NCI-H2196 (cell line): ENCODE results near the gene GNB5.
"Not testable (repeated sequence)": the region's sequence is repeated elsewhere in the genome, so short reads cannot be mapped to it uniquely, and the experiment has no call there.

Source experiments
- DNase-seq: peaks from one replicate; lab custom pipeline; 2025; ENCODE audit not compliant: unreplicated experiment; lab: John Stamatoyannopoulos, UW

GNB5 gene

GRCh38 chr15:52191207-52191606, at the start of gene GNB5:
TSS of gene GNB5 (minus strand) at chr15:52191392. CDS start at chr15:52184676, 6,716 bp downstream.
- DNase-seq: no peak

DNA sequence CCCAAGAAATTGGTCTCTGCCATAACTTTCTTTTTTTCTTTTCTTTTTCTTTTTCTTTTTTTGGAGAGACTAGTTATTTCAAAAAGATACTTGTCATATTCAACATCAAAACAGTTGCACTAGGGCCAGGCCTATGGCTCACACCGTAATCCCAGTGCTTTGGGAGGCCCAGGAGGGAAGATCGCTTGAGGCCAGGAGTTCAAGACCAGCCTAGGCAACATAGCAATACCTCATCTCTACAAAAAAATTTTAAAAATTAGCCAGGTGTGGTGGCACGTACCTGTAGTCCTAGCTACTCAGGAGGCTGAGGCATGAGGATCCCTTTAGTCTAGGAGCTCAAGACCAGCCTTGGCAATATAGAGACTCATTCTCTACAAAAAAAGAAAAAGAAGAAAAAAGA, 49.0 kb upstream of the GNB5 start:
- DNase-seq: no peak

- not testable (repeated sequence) for DNase-seq
Measured at GRCh38 chr15:52238989-52239525, 47.9 kb upstream of the GNB5 start.

GRCh38 chr15:52238149-52238548, 47.0 kb upstream of the GNB5 start:
- DNase-seq: no peak

DNA sequence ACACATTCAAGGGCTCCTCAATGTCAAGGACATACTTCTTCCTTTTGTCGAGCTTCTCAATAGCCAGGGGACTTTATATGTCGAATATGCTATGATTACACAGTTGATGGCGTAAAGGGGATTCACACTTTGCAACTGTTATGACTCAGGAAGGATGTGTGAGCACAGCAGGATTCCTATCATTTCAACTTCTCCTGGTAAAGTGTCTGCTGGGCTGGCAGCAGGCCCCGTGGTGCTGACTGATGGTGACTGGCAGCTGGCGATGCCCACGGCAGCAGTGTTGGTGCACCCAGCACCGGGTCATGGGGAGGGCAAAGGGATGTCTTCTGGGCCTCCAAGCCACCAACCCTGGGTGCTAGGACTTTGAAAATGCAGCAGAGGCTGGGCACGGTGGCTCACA, 44.8 kb upstream of the GNB5 start:
- no peak for DNase-seq

DNA sequence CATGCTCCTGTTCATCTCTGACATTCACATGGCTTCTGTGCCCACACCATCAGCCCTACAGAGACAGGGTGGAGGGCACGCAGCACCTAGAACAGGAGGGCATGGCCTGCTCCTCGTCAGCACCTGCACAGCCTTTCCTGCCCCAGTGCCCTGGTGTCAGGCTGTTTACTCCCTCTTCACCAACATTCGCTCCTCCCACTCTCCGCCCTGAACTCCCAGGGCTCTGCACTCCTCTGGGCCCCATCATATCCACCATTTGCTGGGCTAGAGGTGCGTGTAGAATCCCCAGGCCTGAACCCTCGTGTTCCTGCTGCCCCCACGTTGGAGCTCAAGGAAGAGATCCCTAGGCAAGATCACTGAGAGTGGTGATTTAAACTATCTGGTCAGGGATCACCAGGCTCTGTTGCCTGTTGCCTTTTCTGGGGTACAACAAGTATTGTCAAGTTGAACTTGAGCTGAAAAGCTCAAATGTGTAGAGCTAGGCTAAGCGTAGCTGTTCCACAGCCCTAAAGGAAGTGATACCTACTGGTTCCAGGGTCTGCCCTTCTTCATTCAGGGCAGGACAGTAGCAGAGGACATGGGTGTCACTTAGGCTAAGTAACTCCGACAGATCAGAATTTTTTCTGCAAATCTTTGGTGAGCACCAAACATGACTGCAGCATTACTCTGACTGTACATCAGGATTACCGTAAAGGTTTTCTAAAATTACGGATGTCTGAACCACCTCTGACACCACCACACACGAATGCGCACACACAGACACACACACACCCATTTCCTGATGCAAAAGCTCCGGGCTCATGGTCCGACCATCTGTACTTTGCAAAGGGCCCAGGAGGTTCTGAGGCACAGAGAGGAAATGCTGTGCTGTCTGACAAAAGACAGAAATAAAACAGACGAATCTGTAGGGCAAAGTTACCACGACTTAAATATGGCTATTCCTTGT, 43.7 kb upstream of the GNB5 start:
- DNase-seq: no peak

- no peak for DNase-seq
Measured at GRCh38 chr15:52233405-52233804, 42.2 kb upstream of the GNB5 start.

DNA sequence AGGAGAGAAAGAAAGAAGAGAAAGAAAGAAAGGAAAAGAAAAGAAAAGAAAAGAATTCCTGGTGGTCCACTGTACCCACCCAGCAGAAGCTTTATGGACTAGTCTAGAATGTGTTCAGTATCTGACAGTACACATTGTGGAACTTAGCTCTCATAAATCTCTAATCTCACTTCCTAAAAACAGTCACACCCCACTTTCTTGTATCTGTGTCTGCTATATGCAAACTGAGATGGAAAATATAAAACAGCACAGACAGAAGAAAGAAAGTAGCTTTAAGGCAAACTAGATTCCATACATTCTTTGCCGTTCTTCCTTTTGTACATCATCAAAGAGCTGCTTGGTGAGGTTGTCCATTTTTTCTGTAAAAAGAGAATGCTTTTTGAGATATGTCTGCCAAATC, 41.1 kb upstream of the GNB5 start:
- no peak for DNase-seq

DNA sequence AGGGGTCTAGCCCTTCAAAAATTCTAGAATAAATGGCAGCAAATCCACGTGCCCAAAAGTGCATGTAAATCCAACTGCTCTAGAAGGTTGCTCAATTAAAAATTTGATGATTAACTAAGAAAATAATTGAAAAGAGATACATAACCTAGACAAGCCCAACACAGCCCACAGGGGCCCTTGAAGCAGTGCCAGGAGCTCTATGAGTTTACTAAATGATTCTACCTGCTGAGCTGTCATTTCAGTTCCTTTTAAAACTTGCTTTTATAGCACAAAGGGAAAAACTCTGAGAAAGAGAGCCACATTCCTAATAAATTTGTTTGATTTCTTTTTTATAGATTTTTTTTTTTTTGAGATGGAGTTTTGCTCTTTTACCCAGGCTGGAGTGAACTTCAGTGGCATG, 38.9 kb upstream of the GNB5 start:
- DNase-seq: no peak

GRCh38 chr15:52228921-52229320, 37.7 kb upstream of the GNB5 start:
- no peak for DNase-seq

DNA sequence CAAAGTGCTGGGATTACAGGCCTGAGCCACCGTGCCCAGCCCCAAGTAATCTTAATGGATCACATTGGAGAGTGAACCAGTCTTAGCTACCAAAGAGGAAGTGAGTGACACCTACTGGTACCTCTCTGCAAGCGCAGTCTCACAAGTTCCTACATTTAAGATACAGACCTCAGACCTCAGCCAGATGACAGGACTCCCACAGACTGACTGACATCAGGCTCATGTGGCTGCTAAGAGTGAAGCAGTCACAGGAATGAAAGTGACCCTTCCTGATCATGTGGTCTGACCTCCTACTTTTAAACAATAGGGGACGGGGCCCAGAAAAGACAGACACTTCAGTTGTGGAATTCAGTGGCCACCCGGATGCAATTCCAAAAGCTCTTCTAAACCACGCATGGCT, 36.3 kb upstream of the GNB5 start:
- DNase-seq: peak; percentile 26

DNA sequence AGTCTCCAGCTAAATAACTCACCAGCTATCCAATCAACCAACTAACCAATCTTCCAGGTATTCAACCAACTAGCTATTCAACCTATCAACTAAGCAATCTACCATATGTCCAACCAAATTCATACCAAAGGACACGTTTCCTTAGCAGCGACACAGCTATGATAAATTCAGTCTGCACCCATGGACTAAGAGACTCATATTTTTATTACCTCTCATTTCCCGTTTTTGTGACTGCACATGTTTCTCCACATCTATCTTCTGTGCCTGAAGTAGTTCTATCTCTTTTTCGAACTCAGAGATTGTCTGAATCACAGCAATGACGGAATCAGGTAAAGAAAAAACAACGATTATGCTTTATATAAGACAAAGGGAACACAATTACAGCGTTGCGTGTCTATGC, 34.0 kb upstream of the GNB5 start:
- DNase-seq: no peak

GRCh38 chr15:52224211-52224610, 33.0 kb upstream of the GNB5 start:
- no peak for DNase-seq

GRCh38 chr15:52221730-52222129, 30.5 kb upstream of the GNB5 start:
- no peak for DNase-seq

GRCh38 chr15:52220937-52221660, 29.9 kb upstream of the GNB5 start:
- no peak for DNase-seq

DNA sequence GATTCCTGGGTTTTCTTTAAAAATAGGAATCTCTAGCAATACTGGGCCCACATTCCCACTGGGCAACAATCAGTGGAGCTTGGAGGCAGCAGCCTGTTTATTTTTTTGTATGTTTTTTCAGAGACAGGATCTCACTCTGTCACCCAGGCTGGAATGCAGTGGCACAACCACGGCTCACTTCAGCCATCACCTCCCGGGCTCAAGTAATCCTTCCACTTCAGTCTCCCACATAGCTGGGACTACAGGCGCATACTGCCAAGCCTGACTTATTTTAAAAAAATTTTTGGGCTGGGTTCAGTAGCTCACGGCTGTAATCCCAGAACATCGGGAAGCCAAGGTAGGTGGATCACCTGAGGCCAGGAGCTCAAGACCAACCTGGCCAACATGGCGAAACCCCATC, 29.1 kb upstream of the GNB5 start:
- no peak for DNase-seq

DNA sequence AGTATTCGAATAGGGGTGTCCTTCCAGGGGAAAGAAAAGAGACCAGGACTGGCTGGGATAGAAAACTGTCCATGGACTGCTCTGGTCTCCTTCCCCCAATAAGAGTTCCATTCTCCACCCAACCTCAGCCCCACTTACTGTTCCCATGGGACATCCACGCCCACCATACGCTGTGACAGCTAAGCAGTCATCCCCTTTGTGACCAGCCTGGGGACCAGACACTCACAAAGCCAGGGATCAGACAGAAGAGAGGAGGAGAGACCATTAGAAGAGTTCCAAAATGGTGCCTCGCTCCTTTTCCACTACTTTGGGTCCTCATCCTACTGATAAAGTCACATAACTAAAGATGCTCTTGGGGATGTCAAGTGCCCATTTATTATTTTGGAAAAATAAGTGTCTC, 27.6 kb upstream of the GNB5 start:
- no peak for DNase-seq

GRCh38 chr15:52218371-52218770, 27.2 kb upstream of the GNB5 start:
- no peak for DNase-seq

DNA sequence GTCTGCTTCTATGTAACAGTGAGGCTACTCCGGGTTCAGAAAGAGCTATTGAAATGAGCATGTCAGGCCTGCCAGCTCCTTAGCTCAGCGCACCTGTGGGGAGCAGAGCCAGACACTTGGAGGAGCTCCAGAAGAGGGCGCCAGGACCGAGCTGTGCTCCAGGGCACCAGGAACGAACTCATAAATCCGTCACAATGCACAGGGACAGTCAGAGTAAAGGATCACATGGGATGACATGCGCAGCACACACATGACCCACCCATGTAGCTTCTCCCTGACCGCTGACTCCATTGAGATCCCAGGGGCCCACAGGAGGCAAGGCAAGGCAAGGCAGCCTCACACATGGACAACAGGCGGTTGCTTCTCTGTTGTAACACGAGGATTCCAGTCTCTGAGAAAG, 26.0 kb upstream of the GNB5 start:
- no peak for DNase-seq

- no peak for DNase-seq
Measured at GRCh38 chr15:52214553-52214952, 23.4 kb upstream of the GNB5 start.

DNA sequence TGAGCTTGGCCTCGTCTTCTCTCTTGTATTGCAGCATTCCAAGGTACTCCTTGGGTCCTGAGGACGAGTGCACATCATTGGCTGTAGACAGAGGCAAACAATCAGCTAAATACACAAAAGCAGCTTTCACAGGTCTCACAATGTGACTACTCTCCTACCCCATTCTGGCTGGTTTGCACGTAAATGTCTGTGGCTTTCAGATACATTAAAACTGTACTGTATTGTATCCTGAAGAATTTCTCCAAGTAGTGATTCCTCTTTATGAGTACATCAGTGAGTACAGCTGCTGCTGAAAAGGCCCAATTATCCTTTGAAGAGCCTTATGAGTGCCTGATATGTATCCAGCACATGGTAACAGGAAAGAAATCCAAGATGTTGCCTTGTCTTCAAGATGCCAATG, 22.0 kb upstream of the GNB5 start:
- no peak for DNase-seq
